ENCODE data around the gene IGDCC3. TPM values are rescaled to one million over a fixed set of nuclear protein-coding genes. Genes with fewer than 3 reads are reported as not detected.

The IGDCC3 gene
- total RNA-seq, 4 donors from 2014 or later: 0.13 TPM; not detected in 3

GRCh38 chr15:65374821-65375401, 2.9 kb downstream of the IGDCC3 start:
- Histone ChIP-seq H3K4me1 (peaks cover 0 to 23% (median 8%) of the 10 kb centered on the region in 3 donors), H3K27ac (no peak overlapping the region), H3K9me3 (no peaks in the 10 kb centered on the region), H3K27me3 (peaks cover 87% of the 10 kb centered on the region), H3K4me3 (no peak overlapping the region), H3K36me3 (no peaks in the 10 kb centered on the region)
- 78 to 92% methylated on average over 3 to 6 of the region's 14 CpGs for WGBS, 2 donors (ENCODE audit: low coverage in 1 of 2)
- TF ChIP-seq POLR2AphosphoS5 (IDR thresholded peaks at IDR 0.05): no peak
- no peak for TF ChIP-seq EP300 (IDR thresholded peaks at IDR 0.05)
- TF ChIP-seq CTCF (IDR thresholded peaks at IDR 0.05): no peak
- TF ChIP-seq POLR2A (IDR thresholded peaks at IDR 0.05): no peak
- no peak for ATAC-seq

GRCh38 chr15:65374334-65374733, 3.5 kb downstream of the IGDCC3 start:
- no peaks in the 10 kb centered on the region for H3K9me3 ChIP-seq
- 91 to 92% methylated on average over 3 of the region's 3 CpGs for WGBS, 2 donors (ENCODE audit: low coverage in 1 of 2)
- no peak for TF ChIP-seq POLR2A (IDR thresholded peaks at IDR 0.05)
- TF ChIP-seq POLR2AphosphoS5 (IDR thresholded peaks at IDR 0.05): no peak
- TF ChIP-seq EP300 (IDR thresholded peaks at IDR 0.05): no peak
- no peak for TF ChIP-seq CTCF (IDR thresholded peaks at IDR 0.05)
- peaks cover 0 to 23% (median 8%) of the 10 kb centered on the region in 3 donors for H3K4me1 ChIP-seq
- H3K36me3 ChIP-seq: no peaks in the 10 kb centered on the region
- H3K4me3 ChIP-seq: no peak overlapping the region
- no peak overlapping the region for H3K27ac ChIP-seq
- peaks cover 81% of the 10 kb centered on the region for H3K27me3 ChIP-seq
- no peak for ATAC-seq

GRCh38 chr15:65373163-65373651, 4.6 kb downstream of the IGDCC3 start:
- Histone ChIP-seq H3K27me3 (peaks cover 70% of the 10 kb centered on the region), H3K4me3 (no peak overlapping the region), H3K27ac (no peak overlapping the region), H3K4me1 (peaks cover 0 to 19% (median 8%) of the 10 kb centered on the region in 3 donors), H3K36me3 (no peaks in the 10 kb centered on the region), H3K9me3 (no peaks in the 10 kb centered on the region)
- TF ChIP-seq POLR2A (IDR thresholded peaks at IDR 0.05): no peak
- TF ChIP-seq CTCF (IDR thresholded peaks at IDR 0.05): no peak
- TF ChIP-seq EP300 (IDR thresholded peaks at IDR 0.05): no peak
- TF ChIP-seq POLR2AphosphoS5 (IDR thresholded peaks at IDR 0.05): no peak
- ATAC-seq: no peak
- 56% methylated on average over 7 of the region's 11 CpGs; no CpG with 5 or more reads in 1 of the 2 donors for WGBS, 2 donors (ENCODE audit: low coverage in 1 of 2)

- no peak for ATAC-seq
- no peaks in the 10 kb centered on the region for H3K9me3 ChIP-seq
- no peak overlapping the region for H3K27ac ChIP-seq
- H3K4me1 ChIP-seq: peaks cover 0 to 14% (median 8%) of the 10 kb centered on the region in 3 donors
- 80% methylated on average over 2 of the region's 4 CpGs; no CpG with 5 or more reads in 1 of the 2 donors for WGBS, 2 donors (ENCODE audit: low coverage in 1 of 2)
- H3K27me3 ChIP-seq: peaks cover 65% of the 10 kb centered on the region
- TF ChIP-seq CTCF (IDR thresholded peaks at IDR 0.05) (no peak), POLR2AphosphoS5 (IDR thresholded peaks at IDR 0.05) (no peak), POLR2A (IDR thresholded peaks at IDR 0.05) (no peak), EP300 (IDR thresholded peaks at IDR 0.05) (no peak)
- H3K4me3 ChIP-seq: no peak overlapping the region
- no peaks in the 10 kb centered on the region for H3K36me3 ChIP-seq
Measured at GRCh38 chr15:65372787-65373067, 5.1 kb downstream of the IGDCC3 start.
